GM19025 (cell line): Measurements from ENCODE around the gene STAU1.
"Not testable (repeated sequence)": the region's sequence is repeated elsewhere in the genome, so short reads cannot be mapped to it uniquely, and the experiment has no call there.

Experiments used
- ATAC-seq: cut with Tn5 transposase; IDR thresholded peaks from one replicate; pipeline ENCODE4 v1.9.1; 2021; ENCODE audit warnings: mild to moderate bottlenecking, low read depth, moderate library complexity; ENCODE audit not compliant: unreplicated experiment

The STAU1 gene

GRCh38 chr20:49187851-49188641 is at the start of gene STAU1:
STAU1 (minus strand) TSS chr20:49188334; CDS start chr20:49166201, 22,133 bp downstream.
- peak; percentile 91 for ATAC-seq

GRCh38 chr20:49237531-49237930 is 49.4 kb upstream of the STAU1 start:
- ATAC-seq = no peak

GRCh38 chr20:49236301-49236700 is 48.2 kb upstream of the STAU1 start:
- ATAC-seq = no peak

- ATAC-seq = no peak
Observed at GRCh38 chr20:49234831-49235230, 46.7 kb upstream of the STAU1 start.

GRCh38 chr20:49233226-49233625 is 45.1 kb upstream of the STAU1 start:
- no peak for ATAC-seq

- no peak for ATAC-seq
Observed at GRCh38 chr20:49231471-49231870, 43.3 kb upstream of the STAU1 start.

- no peak for ATAC-seq
Observed at GRCh38 chr20:49230561-49231133, 42.5 kb upstream of the STAU1 start.

GRCh38 chr20:49230021-49230420 is 41.9 kb upstream of the STAU1 start:
- no peak for ATAC-seq

GRCh38 chr20:49229381-49229780 is 41.2 kb upstream of the STAU1 start:
- ATAC-seq = no peak

- ATAC-seq = no peak
Observed at GRCh38 chr20:49228676-49229075, 40.5 kb upstream of the STAU1 start.

- no peak for ATAC-seq
Observed at GRCh38 chr20:49225896-49226295, 37.8 kb upstream of the STAU1 start.

GRCh38 chr20:49219924-49220831 is 32.0 kb upstream of the STAU1 start:
- no peak for ATAC-seq

- peak; percentile 92 for ATAC-seq
Observed at GRCh38 chr20:49219091-49219923, 31.2 kb upstream of the STAU1 start, which contains the start of gene DDX27. DDX27 (plus strand) TSS chr20:49219416; CDS start chr20:49219449, 33 bp downstream.

- ATAC-seq = not testable (repeated sequence)
Observed at GRCh38 chr20:49218739-49219090, 30.6 kb upstream of the STAU1 start.

- ATAC-seq = no peak
Observed at GRCh38 chr20:49216991-49217578, 29.0 kb upstream of the STAU1 start.

GRCh38 chr20:49215232-49215631 is 27.1 kb upstream of the STAU1 start:
- ATAC-seq = no peak

- no peak for ATAC-seq
Observed at GRCh38 chr20:49214571-49214970, 26.4 kb upstream of the STAU1 start.

GRCh38 chr20:49210757-49211110 is 22.6 kb upstream of the STAU1 start:
- ATAC-seq = no peak

- no peak for ATAC-seq
Observed at GRCh38 chr20:49210101-49210756, 22.1 kb upstream of the STAU1 start.
